ENCODE results near the gene EXD2. TPM values are rescaled to one million over a fixed set of nuclear protein-coding genes. Genes with fewer than 3 reads are reported as not detected.

EXD2 gene
- total and polyA plus RNA-seq, 2 experiments from 2014 or later = 17.3 to 20.1 TPM

GRCh38 chr14:69235708-69236107, 44.4 kb downstream of the EXD2 start:
- Histone ChIP-seq H3K9ac (no peak overlapping the region), H3K4me3 (no peak overlapping the region), H3K4me2 (ENCODE audit: unreplicated experiment) (no peak overlapping the region), H3F3A (ENCODE audit: insufficient read depth) (no peaks in the 10 kb centered on the region), H2AFZ (no peak overlapping the region), H3K27me3 (replicated peaks; ENCODE audit: insufficient read depth) (no peaks in the 10 kb centered on the region), H3K9me2 (ENCODE audit: insufficient read depth) (no peaks in the 10 kb centered on the region), H4K20me1 (ENCODE audit: insufficient read depth) (no peaks in the 10 kb centered on the region), H3K36me3 (ENCODE audit: low read depth) (peaks cover 5% of the 10 kb centered on the region), H3K4me1 (ENCODE audit: insufficient read depth) (no peaks in the 10 kb centered on the region), H3K79me2 (ENCODE audit: insufficient read depth) (no peaks in the 10 kb centered on the region), H3K27ac (no peak overlapping the region), H3K9me3 (ENCODE audit: low read depth) (no peaks in the 10 kb centered on the region)
- no peak for TF ChIP-seq EZH2 (IDR thresholded peaks at IDR 0.05; ENCODE audit: insufficient read depth, poor library complexity, severe bottlenecking)
- no peak for TF ChIP-seq EZH2phosphoT487 (IDR thresholded peaks at IDR 0.05; ENCODE audit: insufficient read depth, low read depth)
- in situ Hi-C loops (cut with MboI) = loop anchor here (25.0 kb wide), 1 partner anchor 227 kb away; no protein-coding TSS in a partner anchor
- DNase-seq = no peak
- 93 to 94% methylated on average over 1 of the region's 1 CpG for WGBS, 2 experiments (ENCODE audit: low coverage in 1 of 2, low lambda C conversion rate in 2 of 2, missing lambda C conversion rate in 2 of 2)

GRCh38 chr14:69237142-69237541, 45.8 kb downstream of the EXD2 start:
- Histone ChIP-seq H4K20me1 (ENCODE audit: insufficient read depth) (no peaks in the 10 kb centered on the region), H3F3A (ENCODE audit: insufficient read depth) (no peaks in the 10 kb centered on the region), H3K9ac (no peak overlapping the region), H3K4me2 (ENCODE audit: unreplicated experiment) (no peak overlapping the region), H3K27me3 (replicated peaks; ENCODE audit: insufficient read depth) (no peaks in the 10 kb centered on the region), H3K9me3 (ENCODE audit: low read depth) (no peaks in the 10 kb centered on the region), H3K4me1 (ENCODE audit: insufficient read depth) (no peaks in the 10 kb centered on the region), H2AFZ (no peak overlapping the region), H3K79me2 (ENCODE audit: insufficient read depth) (no peaks in the 10 kb centered on the region), H3K4me3 (no peak overlapping the region), H3K36me3 (ENCODE audit: low read depth) (peaks cover 5% of the 10 kb centered on the region), H3K9me2 (ENCODE audit: insufficient read depth) (no peaks in the 10 kb centered on the region), H3K27ac (no peak overlapping the region)
- in situ Hi-C loops (cut with MboI) = loop anchor here (25.0 kb wide), 1 partner anchor 225 kb away; no protein-coding TSS in a partner anchor
- 100% methylated on average over 1 of the region's 1 CpG for WGBS, 2 experiments (ENCODE audit: low coverage in 1 of 2, low lambda C conversion rate in 2 of 2, missing lambda C conversion rate in 2 of 2)
- TF ChIP-seq EZH2phosphoT487 (IDR thresholded peaks at IDR 0.05; ENCODE audit: insufficient read depth, low read depth) (no peak), EZH2 (IDR thresholded peaks at IDR 0.05; ENCODE audit: insufficient read depth, poor library complexity, severe bottlenecking) (no peak)
- no peak for DNase-seq

GRCh38 chr14:69237584-69237983, 46.3 kb downstream of the EXD2 start:
- TF ChIP-seq EZH2phosphoT487 (IDR thresholded peaks at IDR 0.05; ENCODE audit: insufficient read depth, low read depth) (no peak), EZH2 (IDR thresholded peaks at IDR 0.05; ENCODE audit: insufficient read depth, poor library complexity, severe bottlenecking) (no peak)
- Histone ChIP-seq H2AFZ (no peak overlapping the region), H3K4me3 (no peak overlapping the region), H3K36me3 (ENCODE audit: low read depth) (peaks cover 5% of the 10 kb centered on the region), H3K27me3 (replicated peaks; ENCODE audit: insufficient read depth) (no peaks in the 10 kb centered on the region), H3K4me1 (ENCODE audit: insufficient read depth) (no peaks in the 10 kb centered on the region), H3K9ac (no peak overlapping the region), H3K9me3 (ENCODE audit: low read depth) (no peaks in the 10 kb centered on the region), H3K27ac (no peak overlapping the region), H3K4me2 (ENCODE audit: unreplicated experiment) (no peak overlapping the region), H4K20me1 (ENCODE audit: insufficient read depth) (no peaks in the 10 kb centered on the region), H3F3A (ENCODE audit: insufficient read depth) (no peaks in the 10 kb centered on the region), H3K79me2 (ENCODE audit: insufficient read depth) (no peaks in the 10 kb centered on the region), H3K9me2 (ENCODE audit: insufficient read depth) (no peaks in the 10 kb centered on the region)
- WGBS, 2 experiments (ENCODE audit: low coverage in 1 of 2, low lambda C conversion rate in 2 of 2, missing lambda C conversion rate in 2 of 2) = 87 to 88% methylated on average over 12 of the region's 12 CpGs
- in situ Hi-C loops (cut with MboI) = loop anchor here (25.0 kb wide), 1 partner anchor 225 kb away; no protein-coding TSS in a partner anchor
- no peak for DNase-seq

GRCh38 chr14:69238883-69239282, 47.6 kb downstream of the EXD2 start:
- Histone ChIP-seq H3K9me3 (ENCODE audit: low read depth) (no peaks in the 10 kb centered on the region), H3K4me1 (ENCODE audit: insufficient read depth) (peaks cover 10% of the 10 kb centered on the region; the same call in 1 of the 2 replicates), H3K4me2 (ENCODE audit: unreplicated experiment) (no peak overlapping the region), H3K36me3 (ENCODE audit: low read depth) (peaks cover 5% of the 10 kb centered on the region), H3F3A (ENCODE audit: insufficient read depth) (no peaks in the 10 kb centered on the region), H2AFZ (no peak overlapping the region), H4K20me1 (ENCODE audit: insufficient read depth) (no peaks in the 10 kb centered on the region), H3K27ac (no peak overlapping the region), H3K4me3 (no peak overlapping the region), H3K79me2 (ENCODE audit: insufficient read depth) (no peaks in the 10 kb centered on the region), H3K9me2 (ENCODE audit: insufficient read depth) (no peaks in the 10 kb centered on the region), H3K27me3 (replicated peaks; ENCODE audit: insufficient read depth) (no peaks in the 10 kb centered on the region), H3K9ac (no peak overlapping the region)
- DNase-seq = no peak
- WGBS, 2 experiments (ENCODE audit: low coverage in 1 of 2, low lambda C conversion rate in 2 of 2, missing lambda C conversion rate in 2 of 2) = 97 to 99% methylated on average over 4 of the region's 4 CpGs
- TF ChIP-seq EZH2 (IDR thresholded peaks at IDR 0.05; ENCODE audit: insufficient read depth, poor library complexity, severe bottlenecking) (no peak), EZH2phosphoT487 (IDR thresholded peaks at IDR 0.05; ENCODE audit: insufficient read depth, low read depth) (no peak)
- in situ Hi-C loops (cut with MboI) = loop anchor here (25.0 kb wide), 1 partner anchor 223 kb away; no protein-coding TSS in a partner anchor

Measured in GM23248 (cell line).